ENCODE results near the gene GLO1.

DNA sequence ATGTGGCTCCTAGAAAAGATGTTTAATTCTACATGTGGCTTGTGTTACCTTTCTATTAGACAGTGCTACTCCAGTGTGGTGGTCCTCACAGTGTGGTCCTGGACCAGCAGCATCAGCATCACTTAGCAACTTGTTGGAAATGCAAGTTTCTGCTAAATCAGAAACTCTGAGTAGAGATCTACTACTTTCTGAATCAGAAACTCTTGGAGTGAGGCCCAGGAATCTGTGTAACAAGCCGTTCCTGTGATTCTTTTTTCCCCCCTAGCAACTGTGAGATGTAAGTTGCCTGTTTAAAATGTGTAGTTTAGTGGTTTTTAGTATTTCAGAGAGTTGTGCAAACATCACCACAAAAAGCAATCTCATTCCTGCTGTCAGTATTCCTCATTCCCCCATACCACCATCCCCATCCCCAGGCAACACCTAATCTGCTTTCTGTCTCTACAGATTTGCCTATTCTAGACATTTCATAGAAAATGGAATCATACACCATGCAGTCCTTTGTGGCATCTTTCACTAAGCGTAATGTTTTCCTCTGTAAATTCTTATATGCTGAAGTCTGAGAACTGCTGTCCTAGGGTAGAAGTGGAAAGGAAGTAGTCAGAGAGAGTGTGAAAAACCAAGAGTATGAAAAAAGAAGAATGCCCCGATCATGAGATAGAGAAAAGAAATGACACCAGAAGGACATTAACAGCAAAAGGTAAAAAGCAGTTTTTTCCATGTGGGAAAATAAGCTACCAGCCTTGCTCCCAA lies 44.4 kb downstream of the GLO1 start:
- TF ChIP-seq, protein P1, sequence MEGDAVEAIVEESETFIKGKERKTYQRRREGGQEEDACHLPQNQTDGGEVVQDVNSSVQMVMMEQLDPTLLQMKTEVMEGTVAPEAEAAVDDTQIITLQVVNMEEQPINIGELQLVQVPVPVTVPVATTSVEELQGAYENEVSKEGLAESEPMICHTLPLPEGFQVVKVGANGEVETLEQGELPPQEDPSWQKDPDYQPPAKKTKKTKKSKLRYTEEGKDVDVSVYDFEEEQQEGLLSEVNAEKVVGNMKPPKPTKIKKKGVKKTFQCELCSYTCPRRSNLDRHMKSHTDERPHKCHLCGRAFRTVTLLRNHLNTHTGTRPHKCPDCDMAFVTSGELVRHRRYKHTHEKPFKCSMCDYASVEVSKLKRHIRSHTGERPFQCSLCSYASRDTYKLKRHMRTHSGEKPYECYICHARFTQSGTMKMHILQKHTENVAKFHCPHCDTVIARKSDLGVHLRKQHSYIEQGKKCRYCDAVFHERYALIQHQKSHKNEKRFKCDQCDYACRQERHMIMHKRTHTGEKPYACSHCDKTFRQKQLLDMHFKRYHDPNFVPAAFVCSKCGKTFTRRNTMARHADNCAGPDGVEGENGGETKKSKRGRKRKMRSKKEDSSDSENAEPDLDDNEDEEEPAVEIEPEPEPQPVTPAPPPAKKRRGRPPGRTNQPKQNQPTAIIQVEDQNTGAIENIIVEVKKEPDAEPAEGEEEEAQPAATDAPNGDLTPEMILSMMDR (IDR thresholded peaks at IDR 0.05; ENCODE audit: borderline replicate concordance, extremely low read depth, low read length, poor library complexity, severe bottlenecking) = no peak
- no peak for TF ChIP-seq EZH2 (IDR thresholded peaks at IDR 0.05; ENCODE audit: borderline replicate concordance, low read depth, low read length, severe bottlenecking)
